ENCODE measurements around the gene GSE1.
A peak's percentile ranks its signal among the peaks of the same experiment; 100 is the strongest.

The GSE1 gene

GRCh38 chr16:85680352-85680944, 67.3 kb downstream of the GSE1 start:
- DNase-seq (ENCODE audit: low read depth), result no peak

- no peak for DNase-seq (ENCODE audit: low read depth)
These were observed 68.1 kb downstream of the GSE1 start for GRCh38 chr16:85681255-85681654.

- no peak for DNase-seq (ENCODE audit: low read depth)
These were observed 69.4 kb downstream of the GSE1 start for GRCh38 chr16:85682516-85682915.

- no peak for DNase-seq (ENCODE audit: low read depth)
These were observed 70.2 kb downstream of the GSE1 start for GRCh38 chr16:85683363-85683762.

- no peak for DNase-seq (ENCODE audit: low read depth)
These were observed 72.1 kb downstream of the GSE1 start for GRCh38 chr16:85685251-85685650.

- no peak for DNase-seq (ENCODE audit: low read depth)
These were observed 73.9 kb downstream of the GSE1 start for GRCh38 chr16:85686912-85687591.

GRCh38 chr16:85687651-85688471, 74.7 kb downstream of the GSE1 start:
- DNase-seq (ENCODE audit: low read depth), result no peak

- peak; percentile 69 for DNase-seq (ENCODE audit: low read depth)
These were observed 75.6 kb downstream of the GSE1 start, which contains the start of gene GINS2 for GRCh38 chr16:85688586-85689284. Gene GINS2, minus strand, starts transcription at chr16:85688954. Its CDS starts 56 bp downstream, at chr16:85688898.

GRCh38 chr16:85689285-85689949, 76.3 kb downstream of the GSE1 start:
- DNase-seq (ENCODE audit: low read depth), result no peak

GRCh38 chr16:85689950-85690320, 76.8 kb downstream of the GSE1 start:
- DNase-seq (ENCODE audit: low read depth), result no peak

- no peak for DNase-seq (ENCODE audit: low read depth)
These were observed 77.4 kb downstream of the GSE1 start for GRCh38 chr16:85690469-85691064.

- DNase-seq (ENCODE audit: low read depth), result no peak
These were observed 82.3 kb downstream of the GSE1 start for GRCh38 chr16:85695196-85696128.

- no peak for DNase-seq (ENCODE audit: low read depth)
These were observed 83.7 kb downstream of the GSE1 start for GRCh38 chr16:85696781-85697180.

GRCh38 chr16:85697431-85697830, 84.3 kb downstream of the GSE1 start:
- DNase-seq (ENCODE audit: low read depth), result no peak

- DNase-seq (ENCODE audit: low read depth), result no peak
These were observed 85.4 kb downstream of the GSE1 start for GRCh38 chr16:85698459-85698891.

- DNase-seq (ENCODE audit: low read depth), result no peak
These were observed 85.9 kb downstream of the GSE1 start for GRCh38 chr16:85698935-85699558.

GRCh38 chr16:85699628-85700027, 86.5 kb downstream of the GSE1 start:
- DNase-seq (ENCODE audit: low read depth), result no peak

- no peak for DNase-seq (ENCODE audit: low read depth)
These were observed 90.9 kb downstream of the GSE1 start for GRCh38 chr16:85704011-85704410.

GRCh38 chr16:85704900-85705846, 92.1 kb downstream of the GSE1 start:
- no peak for DNase-seq (ENCODE audit: low read depth)
